H1 (cell line): Measurements from ENCODE around the gene RNF144A. TPM values are rescaled to one million over a fixed set of nuclear protein-coding genes. Genes with fewer than 3 reads are reported as not detected.

Experiments
- CTCF ChIA-PET: fragments of 300-600 bp; sonication (Branson Sonifier 250); formaldehyde crosslinking; loops from one replicate; lab custom pipeline; 2021; ENCODE audit not compliant: partially characterized antibody; lab: Charles Lee
- POLR2A ChIA-PET: fragments of 300-600 bp; sonication (Branson Sonifier 250); formaldehyde crosslinking; loops from one replicate; lab custom pipeline; 2021; ENCODE audit warnings: inconsistent platforms; ENCODE audit not compliant: partially characterized antibody; lab: Charles Lee
- DNase-seq, 2 experiments: peaks; one replicate each; pipeline versions ENCODE4 v3.0.0 to v3.0.0-alpha.2; 2010 to 2022; ENCODE audit warnings: low spot score in 2 of 2, low read depth in 1 of 2, mixed read lengths in 1 of 2
- FAIRE-seq: peaks from 2 replicates; lab custom pipeline; 2011; peaks lifted over from hg19 to GRCh38; lab: Jason Lieb, UNC
- H2AFZ ChIP-seq: 2 replicates; pipeline ENCODE4 v1.8.1; 2012; ENCODE audit warnings: low read length, inconsistent platforms
- H2AK5ac ChIP-seq: 2 replicates; pipeline ENCODE4 v1.6.1; 2013; ENCODE audit warnings: low read depth, low read length
- H2BK120ac ChIP-seq: replicated peaks from 2 replicates; pipeline ENCODE3; 2013; ENCODE audit warnings: low read depth, low read length, inconsistent platforms
- H2BK12ac ChIP-seq: 2 replicates; pipeline ENCODE4 v1.6.1; 2013; ENCODE audit warnings: low read depth, low read length
- H2BK15ac ChIP-seq: 2 replicates; pipeline ENCODE4 v1.6.1; 2013; ENCODE audit warnings: low read length
- H2BK20ac ChIP-seq: 2 replicates; pipeline ENCODE4 v1.6.1; 2013; ENCODE audit warnings: low read length
- H2BK5ac ChIP-seq: 2 replicates; pipeline ENCODE4 v1.6.1; 2013; ENCODE audit warnings: low read depth, low read length
- H3K14ac ChIP-seq: 2 replicates; pipeline ENCODE4 v1.6.1; 2013; ENCODE audit warnings: inconsistent platforms; ENCODE audit not compliant: insufficient read length
- H3K18ac ChIP-seq: 2 replicates; pipeline ENCODE4 v1.6.1; 2013; ENCODE audit warnings: low read length; ENCODE audit errors: extremely low read depth
- H3K23ac ChIP-seq: 2 replicates; pipeline ENCODE4 v1.6.1; 2013; ENCODE audit warnings: inconsistent platforms; ENCODE audit not compliant: insufficient read length
- H3K23me2 ChIP-seq: 2 replicates; pipeline ENCODE4 v1.6.1; 2013; ENCODE audit warnings: low read depth, low read length
- H3K27ac ChIP-seq: 2 replicates; pipeline ENCODE4 v1.6.1; 2011; ENCODE audit warnings: low read depth, low read length, inconsistent platforms
- H3K27me3 ChIP-seq, 4 experiments: replicated peaks in 1 of 4; 1 replicate in 1 of 4; 2 replicates in 3 of 4; pipeline versions ENCODE4 v1.6.1 to v1.8.1; 2011 to 2013; ENCODE audit warnings: low read length in 3 of 4, mild to moderate bottlenecking in 3 of 4, inconsistent platforms in 2 of 4, mixed read lengths in 2 of 4, moderate library complexity in 1 of 4; ENCODE audit not compliant: control insufficient read depth in 3 of 4, insufficient read depth in 3 of 4; ENCODE audit errors: extremely low read depth in 1 of 4
- H3K36me3 ChIP-seq, 4 experiments: 2 replicates each; pipeline versions ENCODE4 v1.6.1 to v1.8.1; 2011 to 2013; ENCODE audit warnings: mild to moderate bottlenecking in 4 of 4, low read length in 3 of 4, moderate library complexity in 2 of 4, control low read depth in 1 of 4, inconsistent platforms in 1 of 4; ENCODE audit not compliant: insufficient read depth in 4 of 4, control insufficient read depth in 2 of 4
- H3K4ac ChIP-seq: replicated peaks from 2 replicates; pipeline ENCODE3; 2013; ENCODE audit warnings: low read length, low read depth, mixed read lengths, inconsistent platforms; ENCODE audit not compliant: insufficient read length
- H3K4me1 ChIP-seq, 4 experiments: replicated peaks in 1 of 4; 1 replicate in 1 of 4; 2 replicates in 3 of 4; pipeline versions ENCODE4 v1.6.1 to v1.8.1; 2011 to 2013; ENCODE audit warnings: low read length in 3 of 4, inconsistent platforms in 2 of 4, mixed read lengths in 1 of 4; ENCODE audit not compliant: insufficient read depth in 4 of 4, control insufficient read depth in 3 of 4
- H3K4me2 ChIP-seq, 2 experiments: 2 replicates each; pipeline versions ENCODE4 v1.6.1 to v1.8.1; 2011 to 2013; ENCODE audit warnings: low read depth in 2 of 2, low read length in 2 of 2, control low read depth in 1 of 2, inconsistent platforms in 1 of 2, mild to moderate bottlenecking in 1 of 2; ENCODE audit not compliant: insufficient read depth in 1 of 2
- H3K4me3 ChIP-seq, 4 experiments: fragments of 200-600, 300-600 bp in 1 of 4; sonication (generic), shearing (Covaris generic), sonication (Bioruptor Twin) in 1 of 4; 2 replicates each; pipeline versions ENCODE4 v1.5.1 to v1.8.1; 2011 to 2016; ENCODE audit warnings: low read length in 4 of 4, low read depth in 3 of 4, control low read depth in 2 of 4, inconsistent platforms in 2 of 4, mild to moderate bottlenecking in 2 of 4, mixed read lengths in 1 of 4, moderate library complexity in 1 of 4; ENCODE audit not compliant: insufficient read depth in 2 of 4; ENCODE audit errors: extremely low read depth in 1 of 4
- H3K56ac ChIP-seq: replicated peaks from 2 replicates; pipeline ENCODE3; 2013; ENCODE audit warnings: low read depth, mild to moderate bottlenecking, mixed read lengths, low read length, inconsistent platforms; ENCODE audit not compliant: insufficient read length
- H3K79me1 ChIP-seq: 2 replicates; pipeline ENCODE4 v1.6.1; 2013; ENCODE audit warnings: low read depth, low read length, control low read depth
- H3K79me2 ChIP-seq, 2 experiments: 2 replicates each; pipeline versions ENCODE4 v1.6.1 to v1.8.1; 2012 to 2013; ENCODE audit warnings: low read length in 2 of 2, mild to moderate bottlenecking in 2 of 2, inconsistent platforms in 1 of 2; ENCODE audit not compliant: insufficient read depth in 2 of 2, control insufficient read depth in 1 of 2
- H3K9ac ChIP-seq, 4 experiments: replicated peaks in 1 of 4; 1 replicate in 1 of 4; 2 replicates in 3 of 4; pipeline versions ENCODE4 v1.6.1 to v1.8.1; 2011 to 2013; ENCODE audit warnings: low read depth in 3 of 4, low read length in 3 of 4, control low read depth in 2 of 4, mild to moderate bottlenecking in 2 of 4, moderate library complexity in 2 of 4, inconsistent platforms in 1 of 4; ENCODE audit errors: extremely low read depth in 1 of 4
- H3K9me3 ChIP-seq, 2 experiments: 2 replicates each; pipeline versions ENCODE4 v1.6.1 to v1.8.1; 2012 to 2013; ENCODE audit warnings: mild to moderate bottlenecking in 2 of 2, moderate library complexity in 2 of 2, control low read depth in 1 of 2, inconsistent platforms in 1 of 2, low read depth in 1 of 2, low read length in 1 of 2, mixed read lengths in 1 of 2; ENCODE audit not compliant: insufficient read depth in 2 of 2
- H4K20me1 ChIP-seq, 2 experiments: replicated peaks in 1 of 2; 2 replicates each; pipeline versions ENCODE3 to v1.8.1; 2011 to 2013; ENCODE audit warnings: inconsistent platforms in 2 of 2, low read length in 2 of 2, mild to moderate bottlenecking in 1 of 2; ENCODE audit not compliant: insufficient read depth in 2 of 2, control insufficient read depth in 1 of 2
- H4K5ac ChIP-seq: 2 replicates; pipeline ENCODE4 v1.6.1; 2013; ENCODE audit warnings: low read length, low read depth, mixed read lengths, inconsistent platforms; ENCODE audit not compliant: insufficient read length
- H4K8ac ChIP-seq: 2 replicates; pipeline ENCODE4 v1.8.0; 2013; ENCODE audit warnings: mild to moderate bottlenecking, moderate library complexity, low read length, inconsistent platforms; ENCODE audit not compliant: insufficient read depth; ENCODE audit errors: extremely low read depth
- H4K91ac ChIP-seq: replicated peaks from 2 replicates; pipeline ENCODE3; 2013; ENCODE audit warnings: low read length, mixed read lengths, inconsistent platforms; ENCODE audit not compliant: insufficient read length
- ASH2L ChIP-seq: fragments of 200-600, 300-600 bp; sonication (generic); IDR thresholded peaks from one replicate; pipeline ENCODE4 v1.7.1; 2017; ENCODE audit warnings: low read length
- ATF2 ChIP-seq: IDR thresholded peaks from 2 replicates; pipeline ENCODE4 v1.6.1; 2012; ENCODE audit warnings: low read length, inconsistent platforms
- BRCA1 ChIP-seq: IDR thresholded peaks from 2 replicates; pipeline ENCODE4 v1.6.1; 2012; ENCODE audit warnings: low read depth, low read length, improper control_type of control experiment
- CTBP2 ChIP-seq: IDR thresholded peaks from 2 replicates; pipeline ENCODE4 v1.7.0; 2011; ENCODE audit warnings: borderline replicate concordance, mild to moderate bottlenecking, moderate library complexity, mixed read lengths, low read length; ENCODE audit not compliant: insufficient read depth, insufficient read length
- FOSL1 ChIP-seq: IDR thresholded peaks from 2 replicates; pipeline ENCODE4 v1.6.1; 2011; ENCODE audit warnings: mild to moderate bottlenecking, low read depth, low read length, moderate library complexity; ENCODE audit not compliant: insufficient read depth
- HDAC2 ChIP-seq, 2 experiments: fragments of 300-600 bp in 1 of 2; sonication (generic) in 1 of 2; IDR thresholded peaks; 2 replicates each; pipeline ENCODE4 v1.6.1; 2011 to 2012; ENCODE audit warnings: low read depth in 2 of 2, low read length in 2 of 2, mild to moderate bottlenecking in 2 of 2, moderate library complexity in 2 of 2, borderline replicate concordance in 1 of 2, inconsistent platforms in 1 of 2
- MAFK ChIP-seq: IDR thresholded peaks from 2 replicates; pipeline ENCODE4 v1.6.1; 2012; ENCODE audit warnings: low read depth, mild to moderate bottlenecking, improper control_type of control experiment, low read length
- RNF2 ChIP-seq: fragments of 200-900, 300-1000 bp; sonication (generic); IDR thresholded peaks from 2 replicates; pipeline ENCODE4 v1.7.1; 2016; ENCODE audit warnings: borderline replicate concordance, low read depth, mild to moderate bottlenecking, antibody characterized with exemption, low read length; ENCODE audit not compliant: poor library complexity, severe bottlenecking; ENCODE audit errors: missing control alignments
- RXRA ChIP-seq: IDR thresholded peaks from 2 replicates; pipeline ENCODE4 v1.6.1; 2011; ENCODE audit warnings: low read depth, mild to moderate bottlenecking, low read length, moderate library complexity; ENCODE audit not compliant: insufficient read depth
- SIX5 ChIP-seq: IDR thresholded peaks from 2 replicates; pipeline ENCODE4 v1.6.1; 2011; ENCODE audit warnings: mild to moderate bottlenecking, low read depth, low read length
- TAF1 ChIP-seq: IDR thresholded peaks from 2 replicates; pipeline ENCODE4 v1.6.1; 2011; ENCODE audit warnings: mild to moderate bottlenecking, low read depth, low read length
- WGBS, 2 experiments: shearing (Covaris generic) in 1 of 2; methylation state at CpG; one replicate each; pipeline versions ENCODE4 v1.1.6 to v1.1.7; 2013 to 2015; ENCODE audit warnings: low lambda C conversion rate in 2 of 2, mixed read lengths in 2 of 2, inconsistent platforms in 1 of 2, low coverage in 1 of 2, missing lambda C conversion rate in 1 of 2; ENCODE audit not compliant: insufficient replicate concordance in 2 of 2, insufficient coverage in 1 of 2, insufficient read length in 1 of 2; ENCODE audit errors: extremely low coverage in 1 of 2, missing lambda C conversion rate in 1 of 2; 5-methylcytosine and 5-hydroxymethylcytosine counted together
- polyA plus RNA-seq, 7 experiments: library from polyadenylated mRNA; depleted of rRNA in 3 of 7; stranded (reverse) in 5 of 7; unstranded in 2 of 7; fragments of >200 nt in 5 of 7; fragments of 200-250 nt in 2 of 7; gene quantifications; 1 replicate in 5 of 7; 2 replicates in 1 of 7; 4 replicates in 1 of 7; pipeline versions ENCODE4 v1.2.1 to v1.2.3, GENCODE V29; 2011 to 2013; ENCODE audit warnings: missing spikeins in 2 of 7, mixed read lengths in 2 of 7
- total RNA-seq: library from RNA; stranded (reverse); fragmentation: NEBNext Ultra II Directional; extraction: Animal tissue kit (Norgen Biotek cat#: 25700); gene quantifications from 2 replicates; pipeline ENCODE4 v1.2.1, GENCODE V29; 2021

Gene RNF144A
- total and polyA plus RNA-seq, 2 of the 8 experiments (the other 6 are each of a cell fraction or from before 2014, with no cell fraction given) = 14.0 to 15.0 TPM

GRCh38 chr2:6893876-6894482, 23.2 kb upstream of the RNF144A start:
- Histone ChIP-seq H2AFZ (no peak overlapping the region), H3K27ac (no peak overlapping the region), H2BK20ac (no peak overlapping the region), H3K4me1 (no peaks in the 10 kb centered on the region), H4K91ac (no peak overlapping the region), H4K20me1 (no peaks in the 10 kb centered on the region), H2BK120ac (no peak overlapping the region), H3K14ac (no peak overlapping the region), H3K18ac (no peak overlapping the region), H3K9me3 (no peaks in the 10 kb centered on the region), H3K4me2 (no peak overlapping the region), H3K4ac (no peak overlapping the region), H3K9ac (no peak overlapping the region), H3K79me1 (no peaks in the 10 kb centered on the region), H4K5ac (no peak overlapping the region), H3K79me2 (no peaks in the 10 kb centered on the region), H3K23ac (no peak overlapping the region), H3K27me3 (no peaks in the 10 kb centered on the region), H3K23me2 (no peaks in the 10 kb centered on the region), H4K8ac (no peak overlapping the region), H2AK5ac (no peak overlapping the region), H3K56ac (no peak overlapping the region), H3K4me3 (no peak overlapping the region), H2BK15ac (no peak overlapping the region), H2BK12ac (no peak overlapping the region), H3K36me3 (no peaks in the 10 kb centered on the region), H2BK5ac (no peak overlapping the region)
- FAIRE-seq (no peak), DNase-seq (no peak)
- POLR2A ChIA-PET = no interaction called here
- 90% methylated on average over 2 of the region's 2 CpGs; no CpG with 5 or more reads in 1 of the 2 experiments for WGBS, 2 experiments
- TF ChIP-seq RXRA (no peak), SIX5 (no peak), HDAC2 (IDR thresholded peaks at IDR 0.05; ENCODE audit: borderline replicate concordance in 1 of 2, low read depth in 2 of 2, low read length in 2 of 2) (no peak), FOSL1 (no peak), MAFK (no peak), CTBP2 (no peak), TAF1 (no peak), ATF2 (no peak), RNF2 (no peak), BRCA1 (no peak), ASH2L (no peak)
- CTCF ChIA-PET = interaction anchor here (0.5 to 6.2 kb wide), 7 partner anchors 13 to 1655 kb away, joined by 3 to 94 read pairs (median 4); partner anchors contain the start of gene CMPK2
